WERI-Rb-1 (cell line): ENCODE results near the gene TMEM101.
"Not testable (repeated sequence)": the region's sequence is repeated elsewhere in the genome, so short reads cannot be mapped to it uniquely, and the experiment has no call there.

Experiments
- DNase-seq: peaks from one replicate; pipeline ENCODE4 v3.0.0-alpha.2; 2020
- H3K27ac ChIP-seq: fragments of 250-450 bp; sonication (Bioruptor Pico); 2 replicates; pipeline ENCODE4 v1.5.1; 2020; ENCODE audit warnings: mild to moderate bottlenecking, moderate library complexity
- H3K27me3 ChIP-seq: fragments of 250-450 bp; sonication (Bioruptor Pico); 2 replicates; pipeline ENCODE4 v1.5.1; 2021; ENCODE audit warnings: mild to moderate bottlenecking, low read depth, moderate library complexity; ENCODE audit not compliant: insufficient read depth, severe bottlenecking
- H3K36me3 ChIP-seq: fragments of 250-450 bp; sonication (Bioruptor Pico); 2 replicates; pipeline ENCODE4 v1.5.1; 2020; ENCODE audit warnings: mild to moderate bottlenecking, moderate library complexity
- H3K4me3 ChIP-seq: 2 replicates; pipeline ENCODE4 v1.5.1; 2011; ENCODE audit warnings: low read depth, mild to moderate bottlenecking, control low read depth, low read length
- H3K9me3 ChIP-seq: fragments of 250-450 bp; sonication (Bioruptor Pico); 2 replicates; pipeline ENCODE4 v1.5.1; 2021; ENCODE audit warnings: mild to moderate bottlenecking, moderate library complexity; ENCODE audit not compliant: severe bottlenecking
- CTCF ChIP-seq: IDR thresholded peaks from 2 replicates; pipeline ENCODE4 v1.5.1; 2011; ENCODE audit warnings: low read depth, mild to moderate bottlenecking, control low read depth, inconsistent platforms, low read length

Gene TMEM101

GRCh38 chr17:44039829-44040635 lies 25.3 kb upstream of the TMEM101 start:
- H3K27ac ChIP-seq: peak overlapping the region; percentile 7; the same call in 1 of the 2 replicates
- no peak for TF ChIP-seq CTCF
- no peaks in the 10 kb centered on the region for H3K9me3 ChIP-seq
- H3K36me3 ChIP-seq: peaks cover 66% of the 10 kb centered on the region
- no peaks in the 10 kb centered on the region for H3K27me3 ChIP-seq
- no peak for DNase-seq
- no peak overlapping the region for H3K4me3 ChIP-seq

GRCh38 chr17:44038604-44039011 lies 23.8 kb upstream of the TMEM101 start:
- Histone ChIP-seq H3K4me3 (no peak overlapping the region), H3K9me3 (no peaks in the 10 kb centered on the region), H3K27me3 (no peaks in the 10 kb centered on the region), H3K36me3 (peaks cover 62% of the 10 kb centered on the region), H3K27ac (peak overlapping the region; percentile 15)
- DNase-seq: peak; percentile 73
- TF ChIP-seq CTCF: no peak

GRCh38 chr17:44037471-44037870 lies 22.7 kb upstream of the TMEM101 start:
- Histone ChIP-seq H3K9me3 (no peaks in the 10 kb centered on the region), H3K27ac (no peak overlapping the region; the same call in 1 of the 2 replicates), H3K4me3 (no peak overlapping the region), H3K36me3 (peaks cover 64% of the 10 kb centered on the region), H3K27me3 (no peaks in the 10 kb centered on the region)
- no peak for DNase-seq
- TF ChIP-seq CTCF: no peak

GRCh38 chr17:44034688-44035087 lies 19.9 kb upstream of the TMEM101 start:
- peaks cover 71% of the 10 kb centered on the region for H3K36me3 ChIP-seq
- not testable (repeated sequence) for H3K9me3 ChIP-seq, H3K27me3 ChIP-seq, DNase-seq, H3K4me3 ChIP-seq, H3K27ac ChIP-seq

GRCh38 chr17:44033861-44034408 lies 19.2 kb upstream of the TMEM101 start:
- Histone ChIP-seq H3K9me3 (no peaks in the 10 kb centered on the region), H3K36me3 (peaks cover 65% of the 10 kb centered on the region)

More at GRCh38 chr17:44033861-44034408, 19.2 kb upstream of the TMEM101 start:
- no peak for TF ChIP-seq CTCF
- no peaks in the 10 kb centered on the region for H3K27me3 ChIP-seq
- H3K4me3 ChIP-seq: no peak overlapping the region
- no peak for DNase-seq
- H3K27ac ChIP-seq: no peak overlapping the region
